Epithelial cell of proximal tubule (primary cell): Measurements from ENCODE around the gene BCL10. TPM values are rescaled to one million over a fixed set of nuclear protein-coding genes. Genes with fewer than 3 reads are reported as not detected.

Experiments
- DNase-seq: peaks from one replicate; pipeline ENCODE4 v3.0.0-alpha.2; 2011; ENCODE audit warnings: low read depth
- H3K4me3 ChIP-seq: 2 replicates; pipeline ENCODE4 v1.5.1; 2011; ENCODE audit warnings: low read depth, mild to moderate bottlenecking, low read length
- total RNA-seq: library from RNA; depleted of rRNA; stranded (reverse); fragments of >200 nt; gene quantifications from 2 replicates; pipeline ENCODE4 v1.2.3, GENCODE V29; 2015
- TF ChIP-seq, protein P1 (sequence below): conservative IDR thresholded peaks from 2 replicates; pipeline ENCODE4 v1.5.1; 2012; ENCODE audit warnings: low read depth, mild to moderate bottlenecking, low read length

Gene BCL10
- 49.2 and 87.9 TPM in 2 replicates for total RNA-seq

- DNase-seq, result peak; percentile 84
- peak within 1 kb of the TSS; percentile 85 for H3K4me3 ChIP-seq
- TF ChIP-seq, protein P1, sequence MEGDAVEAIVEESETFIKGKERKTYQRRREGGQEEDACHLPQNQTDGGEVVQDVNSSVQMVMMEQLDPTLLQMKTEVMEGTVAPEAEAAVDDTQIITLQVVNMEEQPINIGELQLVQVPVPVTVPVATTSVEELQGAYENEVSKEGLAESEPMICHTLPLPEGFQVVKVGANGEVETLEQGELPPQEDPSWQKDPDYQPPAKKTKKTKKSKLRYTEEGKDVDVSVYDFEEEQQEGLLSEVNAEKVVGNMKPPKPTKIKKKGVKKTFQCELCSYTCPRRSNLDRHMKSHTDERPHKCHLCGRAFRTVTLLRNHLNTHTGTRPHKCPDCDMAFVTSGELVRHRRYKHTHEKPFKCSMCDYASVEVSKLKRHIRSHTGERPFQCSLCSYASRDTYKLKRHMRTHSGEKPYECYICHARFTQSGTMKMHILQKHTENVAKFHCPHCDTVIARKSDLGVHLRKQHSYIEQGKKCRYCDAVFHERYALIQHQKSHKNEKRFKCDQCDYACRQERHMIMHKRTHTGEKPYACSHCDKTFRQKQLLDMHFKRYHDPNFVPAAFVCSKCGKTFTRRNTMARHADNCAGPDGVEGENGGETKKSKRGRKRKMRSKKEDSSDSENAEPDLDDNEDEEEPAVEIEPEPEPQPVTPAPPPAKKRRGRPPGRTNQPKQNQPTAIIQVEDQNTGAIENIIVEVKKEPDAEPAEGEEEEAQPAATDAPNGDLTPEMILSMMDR, result no peak
Observed at GRCh38 chr1:85276215-85276977, at the start of gene BCL10. Gene BCL10 (minus strand): TSS chr1:85276632. CDS start chr1:85276352, 280 bp downstream.

DNA sequence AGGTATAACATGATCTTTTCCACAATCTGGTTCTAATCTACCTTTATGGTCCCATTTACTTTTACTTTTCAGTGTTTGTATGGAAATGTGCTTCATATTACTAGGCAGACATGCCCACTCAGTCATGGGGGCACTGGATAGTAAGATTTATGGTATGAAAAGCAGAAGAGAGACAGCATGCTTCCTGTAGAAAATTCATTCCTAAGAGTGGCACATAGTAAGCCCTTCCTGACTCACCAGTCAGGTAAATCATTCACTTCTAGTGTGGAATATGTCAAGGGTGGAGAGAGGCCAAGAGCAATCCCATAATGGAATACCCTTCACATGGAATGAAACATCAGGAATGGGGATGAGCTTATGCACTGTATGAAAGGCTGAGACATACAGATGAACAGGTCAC lies 49.5 kb upstream of the BCL10 start:
- H3K4me3 ChIP-seq, result no peak overlapping the region
- peak; percentile 94 for DNase-seq
- TF ChIP-seq, protein P1, result no peak

GRCh38 chr1:85323770-85324169 lies 47.3 kb upstream of the BCL10 start:
- TF ChIP-seq, protein P1, result no peak
- no peak overlapping the region for H3K4me3 ChIP-seq
- DNase-seq, result no peak

DNA sequence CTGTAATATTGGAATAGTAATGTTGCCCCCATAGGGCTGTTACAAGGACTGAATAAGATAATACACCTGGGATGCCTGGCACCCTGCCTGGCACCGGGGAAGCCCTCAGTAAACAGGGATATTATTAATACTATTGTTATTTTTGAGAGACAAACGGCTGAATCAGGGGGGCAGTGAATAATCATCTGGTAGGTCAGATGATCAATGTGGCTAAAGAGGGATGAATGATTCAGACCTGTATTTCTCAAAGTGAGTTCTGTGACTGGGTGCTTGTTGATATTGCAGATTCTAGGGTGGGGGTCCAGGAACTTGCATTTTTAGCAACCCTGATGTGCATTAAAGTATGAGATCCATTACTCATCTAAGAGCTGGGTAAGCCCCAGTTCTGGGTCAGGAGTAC lies 46.2 kb upstream of the BCL10 start:
- H3K4me3 ChIP-seq, result no peak overlapping the region
- TF ChIP-seq, protein P1, result no peak
- DNase-seq, result no peak

DNA sequence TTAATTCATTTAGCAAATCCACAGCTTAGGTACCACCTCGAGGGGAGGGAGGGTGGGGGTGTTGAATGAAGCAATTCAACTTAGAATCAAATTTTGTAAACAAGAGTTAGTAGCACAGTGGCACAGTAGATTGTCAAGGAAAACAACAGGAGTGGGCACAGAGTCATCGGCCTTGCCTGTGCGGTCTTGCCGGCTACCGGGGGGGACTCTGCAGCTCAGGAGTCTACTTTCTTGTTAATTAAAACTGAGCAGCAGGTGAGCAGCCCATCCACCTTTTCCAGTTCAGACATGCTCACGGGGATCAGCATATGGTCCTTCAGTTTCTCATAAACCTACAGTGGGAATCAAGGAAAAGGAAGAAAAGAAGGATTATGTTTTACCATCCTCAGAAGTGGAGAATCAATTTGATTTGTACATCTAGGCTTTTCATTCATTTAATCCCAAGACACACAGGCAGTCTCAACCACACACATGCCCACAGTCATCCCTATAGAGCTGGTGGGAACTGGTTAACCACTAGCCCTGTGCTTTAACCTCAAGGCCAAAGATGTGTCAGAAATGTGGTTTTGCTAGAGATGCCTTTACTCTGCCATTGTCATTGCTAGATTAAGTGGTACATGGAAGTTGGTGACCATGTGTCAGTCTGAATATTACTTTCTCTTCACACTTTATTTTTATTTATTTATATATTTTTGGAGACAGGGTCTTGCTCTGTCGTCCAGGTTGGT lies 45.0 kb upstream of the BCL10 start:
- TF ChIP-seq, protein P1, result no peak
- no peak overlapping the region for H3K4me3 ChIP-seq
- DNase-seq, result no peak

DNA sequence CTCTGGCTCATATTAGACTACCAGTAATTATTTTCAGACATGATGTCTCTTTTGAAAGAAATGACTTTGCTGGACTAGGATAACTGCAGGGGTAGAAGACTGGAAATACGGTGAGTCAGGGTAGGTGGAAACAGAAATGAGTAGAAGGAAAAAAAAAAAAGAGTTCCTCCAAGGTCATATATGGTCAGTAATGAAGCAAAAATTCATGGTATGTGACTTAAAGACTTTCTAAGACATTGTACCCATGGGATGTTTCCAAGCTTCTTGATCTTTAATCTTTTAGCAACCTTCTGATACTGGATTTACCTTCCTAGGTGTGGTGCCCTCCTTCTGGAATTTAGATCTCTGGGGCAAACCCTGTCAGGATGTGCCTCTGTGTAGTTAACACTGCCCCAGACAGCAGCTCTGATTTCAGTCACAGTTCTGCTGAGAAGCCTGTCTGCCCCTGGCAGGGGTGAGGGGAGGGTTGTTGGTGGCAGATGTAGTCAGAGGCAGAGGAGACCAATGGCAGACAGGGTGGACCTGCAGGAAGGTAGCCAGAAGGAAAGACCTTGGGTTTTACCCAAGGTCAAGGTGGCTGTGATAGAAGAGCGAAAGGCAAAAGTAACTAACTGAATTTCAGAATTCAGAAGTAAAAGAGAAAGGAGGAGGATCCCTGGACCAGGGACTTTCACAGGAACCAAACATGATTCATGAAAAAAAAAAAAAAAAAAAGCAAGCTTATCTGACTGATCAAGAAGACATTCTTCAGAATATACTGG lies 44.1 kb upstream of the BCL10 start:
- TF ChIP-seq, protein P1, result no peak
- no peak for DNase-seq
- H3K4me3 ChIP-seq, result no peak overlapping the region
